Nephron progenitor cell (in vitro differentiated cells): ENCODE measurements around the gene FLT1.

Experiments
- DNase-seq: peaks from one replicate; pipeline ENCODE4 v3.0.0; 2021
- H3K27ac Mint-ChIP-seq: 2 replicates; pipeline ENCODE4 v1.8.0; 2021; ENCODE audit warnings: mild to moderate bottlenecking, moderate library complexity, mixed read lengths
- H3K27me3 Mint-ChIP-seq: 2 replicates; pipeline ENCODE4 v1.8.0; 2021; ENCODE audit warnings: mild to moderate bottlenecking, low read depth, mixed read lengths; ENCODE audit not compliant: poor library complexity
- H3K36me3 Mint-ChIP-seq: 2 replicates; pipeline ENCODE4 v1.8.0; 2021; ENCODE audit warnings: low read depth, mixed read lengths
- H3K4me1 Mint-ChIP-seq: 2 replicates; pipeline ENCODE4 v1.8.0; 2021; ENCODE audit warnings: mixed read lengths
- H3K4me3 Mint-ChIP-seq: 2 replicates; pipeline ENCODE4 v1.8.0; 2021; ENCODE audit warnings: mild to moderate bottlenecking, moderate library complexity, mixed read lengths
- H3K9me3 Mint-ChIP-seq: 2 replicates; pipeline ENCODE4 v1.8.0; 2021; ENCODE audit warnings: mild to moderate bottlenecking, moderate library complexity, mixed read lengths
- TF ChIP-seq, protein P1 (sequence below): fragments of 200-600 bp; sonication (generic); IDR thresholded peaks from 2 replicates; pipeline ENCODE4 v1.5.0; 2021; ENCODE audit warnings: antibody characterized with exemption

The FLT1 gene

DNA sequence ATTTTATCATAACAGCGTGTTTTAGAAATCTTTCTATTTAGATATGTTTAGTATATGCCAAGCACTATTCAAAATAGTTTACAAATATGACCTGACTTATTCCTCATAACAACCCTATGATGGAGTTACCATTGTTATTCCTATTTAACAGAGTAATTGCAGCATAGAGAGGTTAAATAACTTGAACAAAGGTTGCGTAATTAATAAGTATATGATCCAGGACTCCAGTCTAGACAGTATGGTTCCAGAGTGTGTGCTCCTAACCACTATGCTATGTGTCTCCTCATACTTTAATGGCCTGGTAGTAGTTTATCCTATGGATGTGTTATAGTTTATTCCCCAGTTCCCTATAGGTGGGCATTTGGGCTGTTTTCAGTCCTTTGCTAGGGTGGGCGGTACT, 211.3 kb downstream of the FLT1 start:
- Mint-ChIP-seq H3K27me3 (no peaks in the 10 kb centered on the region), H3K27ac (no peak overlapping the region), H3K9me3 (no peaks in the 10 kb centered on the region), H3K4me3 (no peak overlapping the region), H3K4me1 (no peaks in the 10 kb centered on the region), H3K36me3 (peaks cover 62% of the 10 kb centered on the region)
- TF ChIP-seq, protein P1, sequence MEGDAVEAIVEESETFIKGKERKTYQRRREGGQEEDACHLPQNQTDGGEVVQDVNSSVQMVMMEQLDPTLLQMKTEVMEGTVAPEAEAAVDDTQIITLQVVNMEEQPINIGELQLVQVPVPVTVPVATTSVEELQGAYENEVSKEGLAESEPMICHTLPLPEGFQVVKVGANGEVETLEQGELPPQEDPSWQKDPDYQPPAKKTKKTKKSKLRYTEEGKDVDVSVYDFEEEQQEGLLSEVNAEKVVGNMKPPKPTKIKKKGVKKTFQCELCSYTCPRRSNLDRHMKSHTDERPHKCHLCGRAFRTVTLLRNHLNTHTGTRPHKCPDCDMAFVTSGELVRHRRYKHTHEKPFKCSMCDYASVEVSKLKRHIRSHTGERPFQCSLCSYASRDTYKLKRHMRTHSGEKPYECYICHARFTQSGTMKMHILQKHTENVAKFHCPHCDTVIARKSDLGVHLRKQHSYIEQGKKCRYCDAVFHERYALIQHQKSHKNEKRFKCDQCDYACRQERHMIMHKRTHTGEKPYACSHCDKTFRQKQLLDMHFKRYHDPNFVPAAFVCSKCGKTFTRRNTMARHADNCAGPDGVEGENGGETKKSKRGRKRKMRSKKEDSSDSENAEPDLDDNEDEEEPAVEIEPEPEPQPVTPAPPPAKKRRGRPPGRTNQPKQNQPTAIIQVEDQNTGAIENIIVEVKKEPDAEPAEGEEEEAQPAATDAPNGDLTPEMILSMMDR = no peak
- DNase-seq = no peak

DNA sequence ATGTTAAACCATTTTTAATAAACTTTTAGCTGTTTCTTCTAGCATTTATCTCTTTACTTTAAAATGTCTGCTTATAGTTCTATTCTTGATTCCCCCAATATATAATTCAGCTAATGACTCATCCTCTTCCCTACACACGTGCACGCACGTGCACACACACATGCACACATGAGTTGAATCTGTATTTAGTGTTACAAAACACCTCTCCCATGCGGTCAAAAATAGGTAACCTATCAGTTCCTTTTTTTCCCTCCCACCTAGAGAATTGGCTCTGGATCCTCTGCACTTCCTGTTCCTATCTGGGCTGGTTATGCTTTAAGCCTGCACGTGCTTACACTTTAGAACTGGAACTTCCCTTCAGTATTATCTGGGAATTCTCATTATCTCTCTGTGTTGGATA, 212.5 kb downstream of the FLT1 start:
- no peaks in the 10 kb centered on the region for H3K4me1 Mint-ChIP-seq
- H3K27me3 Mint-ChIP-seq = no peaks in the 10 kb centered on the region
- TF ChIP-seq, protein P1 = no peak
- H3K4me3 Mint-ChIP-seq = no peak overlapping the region
- peaks cover 50% of the 10 kb centered on the region for H3K36me3 Mint-ChIP-seq
- DNase-seq = no peak
- H3K27ac Mint-ChIP-seq = no peak overlapping the region
- no peaks in the 10 kb centered on the region for H3K9me3 Mint-ChIP-seq

DNA sequence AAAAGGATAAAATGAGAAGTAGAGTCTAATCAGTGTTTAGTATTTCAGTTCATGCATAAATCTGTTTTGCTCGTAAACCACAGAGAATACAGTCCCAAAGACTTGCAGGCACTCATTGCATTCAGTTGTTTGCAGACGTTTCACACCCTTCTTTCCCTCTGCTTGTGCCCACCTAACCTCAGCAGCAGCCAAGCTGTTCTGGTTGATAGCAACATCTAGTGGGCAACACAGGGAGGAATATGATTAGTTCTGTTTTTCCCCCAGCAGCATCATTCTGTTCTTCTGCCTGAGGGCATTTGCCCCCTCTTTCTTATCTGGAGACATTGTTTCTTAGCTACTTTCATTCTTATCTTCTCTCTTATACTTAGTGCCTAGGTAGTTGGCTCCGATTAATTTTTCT, 221.0 kb downstream of the FLT1 start:
- Mint-ChIP-seq H3K27ac (no peak overlapping the region), H3K9me3 (no peaks in the 10 kb centered on the region), H3K27me3 (no peaks in the 10 kb centered on the region), H3K4me3 (no peak overlapping the region), H3K4me1 (no peaks in the 10 kb centered on the region), H3K36me3 (peaks cover 34% of the 10 kb centered on the region)
- no peak for DNase-seq
- TF ChIP-seq, protein P1 = no peak

DNA sequence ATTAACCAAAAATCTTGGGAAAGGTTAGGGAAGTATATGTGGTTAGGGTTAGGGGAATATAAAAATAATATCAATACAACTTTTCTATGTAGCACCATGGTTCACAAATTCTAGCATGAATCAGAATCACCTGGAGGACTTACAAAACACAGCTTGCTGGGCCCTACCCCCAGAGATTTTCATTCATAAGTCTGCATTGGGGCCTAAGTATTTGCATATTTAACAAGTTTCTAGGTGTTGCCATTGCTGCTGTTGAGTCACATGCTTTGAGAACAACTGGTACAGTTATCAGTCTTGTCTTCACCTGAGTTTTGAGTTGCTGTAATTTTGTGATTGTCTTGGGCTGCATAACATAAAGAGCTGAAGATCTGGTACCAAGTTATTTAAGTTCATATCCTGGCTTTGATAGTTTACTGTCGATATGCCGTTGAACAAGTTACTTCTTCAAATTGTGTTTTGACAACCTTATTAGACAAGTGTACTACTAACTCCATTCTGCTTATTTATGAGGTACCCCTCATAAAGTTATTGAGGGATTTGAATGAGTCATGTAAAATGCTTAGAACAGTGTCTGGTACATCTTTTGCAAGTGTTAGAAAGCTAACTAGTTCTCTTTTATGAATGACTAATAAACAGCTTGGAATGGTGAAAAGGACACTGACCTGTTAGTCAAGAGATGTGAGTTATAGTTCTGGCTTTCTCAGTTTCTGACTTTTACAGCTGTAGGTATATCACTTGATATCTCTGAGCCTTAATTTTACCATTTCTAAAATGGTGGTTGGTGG, 223.7 kb downstream of the FLT1 start:
- no peaks in the 10 kb centered on the region for H3K4me1 Mint-ChIP-seq
- H3K27me3 Mint-ChIP-seq = no peaks in the 10 kb centered on the region
- H3K4me3 Mint-ChIP-seq = no peak overlapping the region
- TF ChIP-seq, protein P1 = no peak
- H3K9me3 Mint-ChIP-seq = no peaks in the 10 kb centered on the region
- peaks cover 55% of the 10 kb centered on the region for H3K36me3 Mint-ChIP-seq
- no peak for DNase-seq
- H3K27ac Mint-ChIP-seq = no peak overlapping the region

DNA sequence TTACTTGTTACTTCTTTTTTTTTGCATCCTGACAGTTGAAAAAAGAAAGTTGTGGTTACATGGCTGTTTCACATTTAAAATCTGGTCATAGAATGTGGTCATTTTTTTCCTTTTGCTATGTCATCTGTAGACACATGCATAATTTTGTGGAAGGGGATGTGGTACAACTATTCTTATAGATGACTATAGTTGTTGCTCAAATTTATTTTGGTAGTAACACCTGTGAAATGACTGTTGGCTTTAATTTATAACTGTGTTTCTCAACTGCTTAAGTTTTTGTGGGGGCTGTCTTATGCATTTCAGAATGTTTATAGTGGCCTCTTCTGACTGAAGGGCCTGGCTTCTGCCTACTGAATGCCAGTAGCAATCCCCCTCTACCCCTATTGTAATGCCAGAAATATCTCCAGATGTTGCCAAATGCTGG, 226.1 kb downstream of the FLT1 start:
- DNase-seq = no peak
- Mint-ChIP-seq H3K27me3 (no peaks in the 10 kb centered on the region), H3K9me3 (no peaks in the 10 kb centered on the region), H3K36me3 (peaks cover 61% of the 10 kb centered on the region), H3K27ac (no peak overlapping the region), H3K4me1 (no peaks in the 10 kb centered on the region), H3K4me3 (no peak overlapping the region)
- TF ChIP-seq, protein P1 = no peak

DNA sequence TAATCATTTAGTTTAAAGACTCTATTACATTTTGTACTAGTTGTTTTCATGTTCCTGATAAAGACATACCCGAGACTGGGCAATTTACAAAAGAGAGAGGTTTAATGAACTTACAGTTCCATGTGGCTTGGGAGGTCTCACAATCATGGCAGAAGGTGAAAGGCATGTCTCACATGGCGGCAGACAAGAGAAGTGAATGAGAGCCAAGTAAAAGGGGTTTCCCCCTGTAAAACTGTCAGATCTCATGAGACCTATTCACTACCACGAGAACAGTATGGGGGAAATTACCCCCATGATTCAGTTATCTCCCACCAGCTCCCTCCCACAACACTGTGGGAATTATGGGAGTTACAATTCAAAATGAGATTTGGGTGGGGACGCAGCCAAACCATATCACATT, 227.4 kb downstream of the FLT1 start:
- Mint-ChIP-seq H3K36me3 (peaks cover 68% of the 10 kb centered on the region), H3K4me1 (no peaks in the 10 kb centered on the region), H3K27ac (no peak overlapping the region), H3K4me3 (no peak overlapping the region), H3K27me3 (no peaks in the 10 kb centered on the region), H3K9me3 (no peaks in the 10 kb centered on the region)
- TF ChIP-seq, protein P1 = no peak
- DNase-seq = no peak
